Inflammatory macrophage (primary cell): ENCODE results near the gene ABCD1.

Experiments
- DNase-seq, 2 donors: peaks; one replicate each; pipeline ENCODE4 v3.0.0-alpha.2; 2020 to 2022

Gene ABCD1

GRCh38 chrX:153763989-153764755 lies 39.5 kb downstream of the ABCD1 start, which contains the start of gene PLXNB3:
Gene PLXNB3 (plus strand): TSS chrX:153764249. CDS start chrX:153765536, 1,287 bp downstream.
- DNase-seq: peak; percentile 61 to 67

GRCh38 chrX:153764786-153765137 lies 40.1 kb downstream of the ABCD1 start:
- DNase-seq: no peak

- DNase-seq: no peak
Measured at GRCh38 chrX:153765138-153766079, 40.8 kb downstream of the ABCD1 start.

GRCh38 chrX:153766098-153766817 lies 41.6 kb downstream of the ABCD1 start:
- DNase-seq: peak in 1 of 2 donors; percentile 15

- DNase-seq: no peak
Measured at GRCh38 chrX:153766871-153767673, 42.4 kb downstream of the ABCD1 start.

DNA sequence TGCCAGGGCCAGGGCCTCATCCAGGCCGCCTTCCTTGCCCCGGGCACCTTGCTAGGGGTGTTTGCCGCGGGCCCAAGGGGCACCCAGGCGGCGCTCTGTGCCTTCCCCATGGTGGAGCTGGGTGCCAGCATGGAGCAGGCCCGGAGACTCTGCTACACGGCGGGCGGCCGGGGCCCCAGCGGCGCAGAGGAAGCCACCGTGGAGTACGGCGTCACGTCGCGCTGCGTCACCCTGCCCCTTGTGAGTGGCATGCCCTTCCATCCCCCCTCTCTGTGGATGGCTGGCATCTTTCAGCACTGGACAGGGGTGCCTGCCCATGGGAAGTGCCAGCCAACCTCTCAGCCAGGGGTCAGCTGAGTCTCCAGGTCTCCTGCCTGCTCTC lies 43.0 kb downstream of the ABCD1 start:
- DNase-seq: no peak

GRCh38 chrX:153768311-153769157 lies 43.9 kb downstream of the ABCD1 start:
- DNase-seq: no peak

GRCh38 chrX:153769158-153769864 lies 44.7 kb downstream of the ABCD1 start:
- DNase-seq: no peak

DNA sequence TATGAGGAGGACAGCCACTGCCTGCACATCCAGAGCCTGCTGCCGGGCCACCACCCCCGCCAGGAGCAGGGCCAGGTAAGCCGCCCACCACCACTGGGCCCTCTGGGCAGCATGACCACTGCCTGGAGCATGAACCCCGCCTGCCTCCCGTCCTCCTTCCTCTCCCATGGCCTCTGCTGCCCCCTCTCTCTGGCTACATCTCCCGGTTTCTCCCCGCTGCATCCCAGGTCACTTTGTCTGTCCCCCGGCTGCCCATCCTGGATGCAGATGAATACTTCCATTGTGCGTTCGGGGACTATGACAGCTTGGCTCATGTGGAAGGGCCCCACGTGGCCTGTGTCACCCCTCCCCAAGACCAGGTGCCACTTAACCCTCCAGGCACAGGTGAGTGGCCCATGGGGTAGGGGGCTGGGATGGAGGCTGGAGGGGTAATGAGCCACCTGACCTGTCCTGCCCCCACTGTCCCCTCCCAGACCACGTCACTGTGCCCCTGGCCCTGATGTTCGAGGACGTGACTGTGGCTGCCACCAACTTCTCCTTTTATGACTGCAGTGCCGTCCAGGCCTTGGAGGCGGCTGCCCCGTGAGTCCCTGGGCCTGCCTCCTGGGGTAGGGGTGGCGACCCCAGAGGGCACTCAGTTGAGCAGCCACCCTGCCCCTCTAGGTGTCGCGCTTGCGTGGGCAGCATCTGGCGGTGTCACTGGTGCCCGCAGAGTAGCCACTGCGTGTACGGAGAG lies 45.4 kb downstream of the ABCD1 start:
- no peak for DNase-seq

- DNase-seq: no peak
Measured at GRCh38 chrX:153770601-153771414, 46.2 kb downstream of the ABCD1 start.

- DNase-seq: no peak
Measured at GRCh38 chrX:153771415-153772315, 47.0 kb downstream of the ABCD1 start.

- DNase-seq: no peak
Measured at GRCh38 chrX:153772316-153773217, 47.9 kb downstream of the ABCD1 start.

GRCh38 chrX:153773218-153773611 lies 48.6 kb downstream of the ABCD1 start:
- DNase-seq: no peak

GRCh38 chrX:153773741-153774575 lies 49.3 kb downstream of the ABCD1 start:
- DNase-seq: no peak

- no peak for DNase-seq
Measured at GRCh38 chrX:153774576-153775292, 50.1 kb downstream of the ABCD1 start.
